GM12873 (cell line): ENCODE data around the gene ARHGEF25.

Experiments
- TF ChIP-seq, protein P1 (sequence below): IDR thresholded peaks from 2 replicates; pipeline ENCODE4 v1.5.1; 2012; ENCODE audit warnings: low read depth, mild to moderate bottlenecking, moderate library complexity, low read length, control low read depth; ENCODE audit not compliant: insufficient read depth; ENCODE audit errors: missing control alignments

ARHGEF25 gene

GRCh38 chr12:57611108-57611826 lies at the start of gene ARHGEF25:
TSS of gene ARHGEF25 (plus strand) at chr12:57611435. CDS start at chr12:57611895, 460 bp downstream.
- TF ChIP-seq, protein P1, sequence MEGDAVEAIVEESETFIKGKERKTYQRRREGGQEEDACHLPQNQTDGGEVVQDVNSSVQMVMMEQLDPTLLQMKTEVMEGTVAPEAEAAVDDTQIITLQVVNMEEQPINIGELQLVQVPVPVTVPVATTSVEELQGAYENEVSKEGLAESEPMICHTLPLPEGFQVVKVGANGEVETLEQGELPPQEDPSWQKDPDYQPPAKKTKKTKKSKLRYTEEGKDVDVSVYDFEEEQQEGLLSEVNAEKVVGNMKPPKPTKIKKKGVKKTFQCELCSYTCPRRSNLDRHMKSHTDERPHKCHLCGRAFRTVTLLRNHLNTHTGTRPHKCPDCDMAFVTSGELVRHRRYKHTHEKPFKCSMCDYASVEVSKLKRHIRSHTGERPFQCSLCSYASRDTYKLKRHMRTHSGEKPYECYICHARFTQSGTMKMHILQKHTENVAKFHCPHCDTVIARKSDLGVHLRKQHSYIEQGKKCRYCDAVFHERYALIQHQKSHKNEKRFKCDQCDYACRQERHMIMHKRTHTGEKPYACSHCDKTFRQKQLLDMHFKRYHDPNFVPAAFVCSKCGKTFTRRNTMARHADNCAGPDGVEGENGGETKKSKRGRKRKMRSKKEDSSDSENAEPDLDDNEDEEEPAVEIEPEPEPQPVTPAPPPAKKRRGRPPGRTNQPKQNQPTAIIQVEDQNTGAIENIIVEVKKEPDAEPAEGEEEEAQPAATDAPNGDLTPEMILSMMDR: no peak

DNA sequence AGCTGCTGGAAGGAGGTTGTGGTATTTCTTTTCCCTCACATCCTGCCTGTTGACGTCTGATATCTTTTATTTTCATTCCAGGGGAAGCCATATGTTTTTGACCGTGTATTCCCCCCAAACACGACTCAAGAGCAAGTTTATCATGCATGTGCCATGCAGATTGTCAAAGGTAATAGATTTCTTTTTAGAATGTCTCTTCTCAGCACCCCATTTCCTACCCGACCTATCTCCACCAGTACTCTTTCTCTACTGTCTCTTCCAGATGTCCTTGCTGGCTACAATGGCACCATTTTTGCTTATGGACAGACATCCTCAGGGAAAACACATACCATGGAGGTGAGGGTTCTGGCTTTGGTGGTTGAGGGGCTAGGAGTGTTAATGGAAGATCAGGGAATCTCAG lies 47.9 kb upstream of the ARHGEF25 start:
- TF ChIP-seq, protein P1: no peak

GRCh38 chr12:57564178-57564740 lies 47.0 kb upstream of the ARHGEF25 start:
- TF ChIP-seq, protein P1: no peak

DNA sequence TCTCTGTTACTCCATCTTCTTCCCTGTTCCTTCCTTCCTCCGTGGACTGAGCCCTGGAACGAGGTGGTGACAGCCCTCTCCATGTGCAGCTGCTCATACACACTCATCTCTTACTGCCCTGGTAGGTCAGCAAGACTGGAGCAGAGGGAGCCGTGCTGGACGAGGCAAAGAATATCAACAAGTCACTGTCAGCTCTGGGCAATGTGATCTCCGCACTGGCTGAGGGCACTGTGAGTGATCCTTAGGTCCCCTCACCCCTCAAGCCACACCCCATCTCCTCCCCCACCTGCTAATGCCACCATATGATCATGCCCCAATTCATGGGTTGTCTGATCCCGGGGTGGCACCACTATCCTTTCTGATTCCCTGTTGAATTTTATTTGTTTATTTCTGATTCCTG lies 42.4 kb upstream of the ARHGEF25 start:
- TF ChIP-seq, protein P1: no peak

DNA sequence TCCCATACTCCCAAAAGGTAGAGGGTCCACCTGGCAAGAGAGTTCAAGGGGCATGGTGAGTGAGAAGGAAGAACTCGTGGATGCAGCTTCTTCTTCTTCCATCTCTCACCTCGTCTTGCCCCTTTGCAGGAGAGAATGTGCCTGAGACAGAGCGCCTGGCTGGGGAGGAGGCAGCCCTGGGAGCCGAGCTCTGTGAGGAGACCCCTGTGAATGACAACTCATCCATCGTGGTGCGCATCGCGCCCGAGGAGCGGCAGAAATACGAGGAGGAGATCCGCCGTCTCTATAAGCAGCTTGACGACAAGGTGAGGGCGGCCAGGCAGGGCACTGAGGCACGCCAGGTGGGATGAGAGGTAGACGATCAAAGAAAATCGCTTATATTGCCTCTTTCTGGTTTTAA lies 41.4 kb upstream of the ARHGEF25 start:
- TF ChIP-seq, protein P1: no peak

DNA sequence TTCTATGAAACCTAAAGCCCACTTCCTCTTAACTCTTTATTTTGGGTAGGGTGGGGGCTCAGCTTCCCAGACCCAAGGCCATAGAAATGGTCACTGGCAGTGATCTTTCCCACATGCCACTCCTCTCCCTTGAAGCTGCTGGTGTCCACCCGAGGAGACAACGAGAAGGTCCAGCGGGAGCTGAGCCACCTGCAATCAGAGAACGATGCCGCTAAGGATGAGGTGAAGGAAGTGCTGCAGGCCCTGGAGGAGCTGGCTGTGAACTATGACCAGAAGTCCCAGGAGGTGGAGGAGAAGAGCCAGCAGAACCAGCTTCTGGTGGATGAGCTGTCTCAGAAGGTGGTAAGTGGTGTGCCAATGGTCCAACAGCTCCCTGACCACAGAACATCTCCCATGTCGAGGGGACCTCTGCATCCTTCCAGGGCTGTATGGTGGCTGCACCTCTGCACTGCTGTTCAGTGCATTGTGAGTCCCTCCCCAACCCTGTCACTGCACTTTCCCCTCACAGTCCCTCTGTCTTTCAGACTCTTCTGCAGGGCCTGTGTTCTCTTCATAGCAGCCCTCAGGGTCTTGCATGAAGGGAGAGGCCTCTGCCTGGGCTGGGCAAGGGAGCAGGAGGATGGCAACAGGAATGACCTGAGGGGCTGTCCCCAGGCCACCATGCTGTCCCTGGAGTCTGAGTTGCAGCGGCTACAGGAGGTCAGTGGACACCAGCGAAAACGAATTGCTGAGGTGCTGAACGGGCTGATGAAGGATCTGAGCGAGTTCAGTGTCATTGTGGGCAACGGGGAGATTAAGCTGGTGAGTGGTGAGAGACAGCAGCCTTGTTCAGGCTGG lies 39.1 kb upstream of the ARHGEF25 start:
- TF ChIP-seq, protein P1: no peak

- TF ChIP-seq, protein P1: no peak
Measured at GRCh38 chr12:57574795-57575194, 36.4 kb upstream of the ARHGEF25 start.
